Measurements from ENCODE around the gene POU3F3.

Gene POU3F3

DNA sequence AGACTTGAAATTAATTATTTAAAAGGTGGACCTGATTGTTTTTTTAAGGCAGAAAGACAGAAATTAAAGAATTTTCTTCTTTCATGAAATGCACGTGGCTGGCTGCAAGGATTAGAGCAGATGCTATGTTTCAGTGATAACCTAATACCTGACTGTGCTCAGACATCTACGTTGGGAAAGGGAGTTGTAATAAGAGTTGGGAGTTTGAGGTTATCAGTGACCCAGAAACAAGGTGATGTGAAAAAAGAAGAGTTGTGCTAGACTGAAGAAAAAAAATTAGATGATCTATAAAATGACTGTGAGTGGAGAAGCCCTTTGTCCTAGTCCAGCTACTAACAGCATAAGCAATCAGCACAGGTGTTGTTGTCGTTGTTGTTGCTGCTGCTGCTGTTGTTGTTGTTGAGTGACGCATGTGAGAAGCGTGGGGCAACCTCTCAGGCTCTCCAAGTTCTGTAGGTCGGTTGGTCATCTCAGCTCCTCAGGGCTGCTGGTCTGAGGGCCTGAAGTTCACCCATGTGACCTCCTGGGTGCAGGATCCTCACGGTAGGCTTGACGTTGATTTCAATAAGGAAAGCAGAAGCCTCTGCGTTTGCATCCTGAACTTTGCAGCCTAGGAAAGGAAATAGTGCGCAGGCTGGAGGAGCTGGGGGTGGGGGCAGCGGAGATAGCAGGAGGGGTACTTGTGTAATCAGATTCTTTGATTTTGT lies 7.6 kb downstream of the POU3F3 start:
- no peak for DNase-seq (ENCODE audit: low read depth in 2 of 2)

DNA sequence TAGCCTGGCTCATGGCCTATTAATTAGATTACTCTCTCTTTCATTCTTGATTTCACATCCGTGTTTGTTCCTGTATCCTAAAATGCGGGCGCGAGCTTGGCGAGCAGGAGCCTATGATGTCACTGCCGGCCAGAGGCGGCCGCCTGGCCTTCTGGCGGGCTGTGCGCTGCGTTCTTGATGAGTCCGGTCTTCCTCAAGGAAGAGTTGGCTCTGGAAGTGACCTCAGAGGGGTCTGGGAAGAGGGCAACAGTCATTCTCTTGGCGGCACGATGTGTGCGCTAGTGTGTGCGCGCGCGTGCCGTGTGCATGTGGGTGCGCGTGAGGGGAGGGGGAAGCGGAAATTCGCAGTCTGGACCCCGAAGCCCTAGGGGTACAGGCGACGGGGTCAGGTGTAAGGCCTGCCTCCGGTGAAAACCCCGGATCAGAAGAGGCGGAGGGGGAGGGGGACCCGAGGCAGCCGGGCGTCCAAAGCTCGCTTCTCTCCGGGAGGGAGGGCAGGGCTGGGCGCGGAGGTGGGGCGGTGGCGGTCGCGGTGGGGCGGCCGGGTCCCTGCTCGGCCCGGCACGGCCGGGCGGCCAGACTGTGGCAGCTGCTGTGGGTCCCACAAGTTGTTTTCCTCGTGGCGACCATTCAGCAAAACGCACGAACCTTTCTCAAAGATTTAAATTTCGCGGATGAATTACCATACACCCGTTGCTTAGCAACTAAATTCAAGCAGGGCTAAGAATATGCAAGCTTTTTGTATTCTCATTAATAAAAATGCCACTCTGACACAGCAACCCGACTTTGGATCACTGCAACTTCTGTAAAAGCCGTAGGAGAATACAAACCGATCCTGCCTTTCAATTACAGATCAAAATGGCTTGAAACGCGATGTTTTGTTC lies 8.4 kb downstream of the POU3F3 start:
- no peak for DNase-seq (ENCODE audit: low read depth in 2 of 2)

GRCh38 chr2:104863146-104863467 lies 9.2 kb downstream of the POU3F3 start:
- DNase-seq (ENCODE audit: low read depth in 2 of 2), result no peak

DNA sequence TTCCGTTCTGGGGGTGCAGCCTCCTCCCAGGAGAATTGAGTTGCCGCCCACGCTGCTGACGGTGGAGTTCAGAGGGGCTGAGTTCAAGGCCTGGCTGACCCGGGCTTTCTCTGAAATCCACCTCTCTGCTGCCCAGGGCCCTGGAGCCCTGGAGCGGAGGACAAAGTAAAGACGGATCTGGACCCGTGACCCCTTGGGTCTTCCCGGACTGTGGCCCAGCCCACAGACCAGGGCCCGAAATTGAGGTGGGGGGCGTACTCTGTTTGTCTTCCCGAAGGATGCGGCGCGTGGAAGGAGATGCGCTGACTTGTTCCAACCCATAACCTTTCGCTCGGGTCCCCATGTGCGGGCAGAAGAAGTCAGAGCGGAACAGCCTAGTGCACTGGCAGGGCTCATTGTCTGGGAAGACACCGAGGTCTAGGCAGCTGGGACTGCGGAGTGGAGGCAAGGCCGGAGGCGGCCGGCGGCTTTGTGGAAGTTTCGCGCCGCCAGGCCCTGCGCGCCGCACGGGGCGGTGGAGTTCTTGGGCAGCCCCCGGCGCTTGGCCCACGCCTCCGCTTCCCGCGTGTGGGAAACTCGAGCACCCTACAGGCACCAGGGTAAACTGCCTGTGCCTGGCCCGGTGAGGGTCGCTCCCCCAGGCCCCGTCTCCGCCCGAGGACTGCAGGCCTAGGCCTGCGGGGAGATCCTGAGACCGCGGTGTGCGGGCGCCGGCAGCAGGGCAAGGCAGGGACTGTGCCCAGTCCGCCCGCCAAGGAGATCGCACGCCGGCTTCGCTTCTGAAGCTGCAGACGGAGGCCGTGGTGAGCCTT lies 9.8 kb downstream of the POU3F3 start:
- DNase-seq (ENCODE audit: low read depth in 2 of 2), result no peak

DNA sequence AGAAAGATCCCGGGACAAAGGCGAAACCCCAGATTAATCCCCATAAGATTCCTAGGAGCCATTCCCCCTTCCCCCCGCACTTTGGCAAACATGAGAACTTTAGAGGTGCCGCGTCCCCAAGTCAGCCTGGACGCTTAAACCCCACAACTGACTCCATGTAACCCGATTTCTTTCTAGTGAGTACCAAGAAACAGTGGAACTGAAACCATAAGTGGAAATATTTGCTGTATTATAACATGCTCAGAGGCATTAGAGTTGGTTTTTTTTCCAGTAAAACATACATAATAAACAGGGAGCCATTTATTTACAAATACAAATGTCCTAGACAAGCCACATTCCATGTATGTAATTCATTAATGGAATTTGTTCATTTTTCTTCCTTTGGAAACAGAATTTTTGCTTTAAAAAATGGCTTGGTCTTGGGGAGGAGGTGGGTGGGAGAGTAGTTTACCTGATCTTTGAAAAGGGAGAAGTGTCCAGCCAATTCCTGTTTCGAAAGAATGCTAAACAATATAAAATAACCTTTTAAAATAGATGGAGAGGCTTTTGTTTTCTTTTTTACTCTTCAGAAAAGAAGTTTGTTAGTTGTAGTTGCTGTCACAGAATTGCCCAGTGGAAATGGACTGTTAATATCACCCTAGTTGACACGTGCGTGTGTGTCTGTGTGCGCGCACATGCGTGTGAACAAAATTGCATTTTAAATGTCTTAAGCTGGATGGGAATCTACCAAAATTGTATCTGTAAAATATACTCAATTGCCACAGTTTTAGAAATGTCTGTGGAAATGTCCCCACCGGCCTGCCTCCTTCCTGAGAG lies 10.6 kb downstream of the POU3F3 start:
- no peak for DNase-seq (ENCODE audit: low read depth in 2 of 2)

GRCh38 chr2:104865096-104865470 lies 11.2 kb downstream of the POU3F3 start:
- no peak for DNase-seq (ENCODE audit: low read depth in 2 of 2)

- DNase-seq (ENCODE audit: low read depth in 2 of 2), result no peak
These were observed 12.4 kb downstream of the POU3F3 start for GRCh38 chr2:104866122-104866864.

- DNase-seq (ENCODE audit: low read depth in 2 of 2), result no peak
These were observed 13.2 kb downstream of the POU3F3 start for GRCh38 chr2:104866883-104867812.

DNA sequence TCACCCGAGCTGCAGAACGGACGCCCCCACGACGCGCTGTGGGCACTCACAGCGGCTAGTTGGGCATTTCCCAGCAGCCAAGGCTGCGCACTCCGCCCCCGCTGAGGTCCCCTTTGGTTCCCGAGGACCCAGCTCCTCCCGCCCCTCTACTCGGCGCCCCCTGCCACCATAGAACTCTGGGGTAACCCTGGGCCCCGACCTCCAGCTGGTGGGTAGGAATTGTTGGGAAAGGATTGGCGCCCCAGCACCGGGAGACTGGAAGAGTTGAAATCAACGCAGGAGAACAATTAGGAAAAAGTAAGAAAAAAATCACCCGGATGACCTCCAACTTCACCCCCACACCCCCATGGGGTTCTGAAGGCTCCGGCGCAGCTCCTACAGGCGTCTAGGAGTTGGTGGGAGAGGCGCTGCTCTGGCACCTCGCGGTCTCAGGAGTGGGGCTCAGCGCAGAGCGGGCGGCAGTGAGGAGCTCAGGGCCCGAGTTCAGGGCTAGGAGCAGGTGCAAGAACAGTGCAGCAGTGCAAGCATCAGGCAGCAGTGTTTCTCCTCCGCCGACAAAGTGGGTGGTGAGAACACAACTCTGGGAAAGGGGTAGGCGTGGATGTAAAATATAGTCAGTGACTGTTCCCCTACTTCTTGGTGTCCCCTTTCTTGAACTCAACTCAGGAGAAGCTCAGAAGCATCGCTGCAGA lies 14.0 kb downstream of the POU3F3 start:
- DNase-seq (ENCODE audit: low read depth in 2 of 2), result no peak

- DNase-seq (ENCODE audit: low read depth in 2 of 2), result no peak
These were observed 14.6 kb downstream of the POU3F3 start for GRCh38 chr2:104868505-104868866.

GRCh38 chr2:104870100-104870975 lies 16.4 kb downstream of the POU3F3 start:
- DNase-seq (ENCODE audit: low read depth in 2 of 2), result no peak

DNA sequence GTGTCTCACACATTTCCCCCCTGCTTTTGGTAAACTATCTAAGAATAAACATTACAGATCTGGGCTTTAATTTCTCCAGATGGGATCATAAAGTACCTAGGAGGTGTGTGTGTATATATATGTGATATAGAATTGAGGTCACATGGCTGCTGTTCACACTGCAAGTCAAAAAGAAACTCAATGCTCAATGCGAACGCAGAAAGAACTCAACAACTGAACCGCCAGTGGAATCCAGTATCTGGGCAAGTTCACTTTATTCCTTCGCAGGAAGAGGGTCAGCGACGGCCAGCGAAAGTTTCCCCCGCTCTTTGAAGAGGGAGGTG lies 17.7 kb downstream of the POU3F3 start:
- no peak for DNase-seq (ENCODE audit: low read depth in 2 of 2)

- DNase-seq (ENCODE audit: low read depth in 2 of 2), result no peak
These were observed 18.3 kb downstream of the POU3F3 start for GRCh38 chr2:104871972-104872865.

DNA sequence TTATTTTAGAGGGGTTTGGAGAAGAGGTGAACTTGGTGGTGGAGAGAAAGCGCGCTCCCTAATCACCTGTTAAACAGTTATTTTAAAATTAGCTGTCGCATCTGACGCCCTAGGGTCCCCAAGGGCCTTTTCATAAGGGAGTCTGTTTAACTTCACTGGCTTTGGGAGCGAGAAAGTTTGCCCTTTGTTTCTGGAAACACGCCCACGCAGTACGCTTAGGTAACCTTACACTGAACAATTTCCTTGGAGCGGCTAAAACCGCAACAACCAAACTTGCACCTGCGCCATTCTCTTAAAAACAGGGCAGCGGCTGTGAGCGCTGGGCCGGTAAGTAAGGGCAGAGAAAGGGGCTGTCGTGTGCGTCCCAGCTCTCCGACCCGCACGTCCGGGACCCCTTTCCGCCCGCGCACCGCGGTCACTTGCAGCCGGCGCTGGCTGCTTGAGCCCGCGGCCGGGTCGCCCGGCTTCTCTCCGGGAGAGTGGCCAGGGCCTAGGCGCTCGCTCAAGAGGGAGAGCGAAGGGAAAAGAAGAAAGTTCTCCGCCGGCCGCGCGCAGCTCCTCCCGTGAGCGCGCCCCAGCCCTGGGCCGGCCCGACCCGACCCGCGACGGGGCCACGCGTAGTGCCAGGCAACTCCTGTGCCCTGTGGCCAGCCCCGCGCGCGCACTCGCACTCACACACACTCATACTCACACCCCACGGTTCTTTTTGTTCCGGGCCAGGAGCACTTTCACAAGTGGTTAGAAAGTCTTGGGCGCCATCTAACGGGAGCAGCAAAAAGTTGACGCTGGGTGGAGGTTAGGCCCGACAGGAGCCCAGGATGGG lies 19.2 kb downstream of the POU3F3 start:
- DNase-seq (ENCODE audit: low read depth in 2 of 2), result peak; percentile 27 to 37

DNA sequence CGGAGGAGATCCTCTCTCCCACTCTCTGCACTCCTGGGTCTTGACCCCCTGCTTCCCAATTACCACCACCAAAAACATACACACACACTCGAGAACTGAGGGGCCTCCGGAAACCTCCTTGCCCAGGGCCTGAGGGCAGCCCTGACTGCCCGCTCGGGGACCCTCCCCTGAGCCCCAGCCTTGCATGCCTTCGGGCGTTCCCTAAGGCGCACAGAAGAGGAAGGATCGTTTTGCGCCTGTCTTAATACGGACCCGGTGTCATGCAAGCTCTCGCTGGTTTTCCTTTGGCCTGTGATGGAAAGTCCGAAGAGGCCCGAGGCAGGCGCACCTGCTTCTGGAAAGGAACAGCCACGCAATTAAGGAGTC lies 19.8 kb downstream of the POU3F3 start:
- no peak for DNase-seq (ENCODE audit: low read depth in 2 of 2)

GRCh38 chr2:104874230-104874629 lies 20.3 kb downstream of the POU3F3 start:
- no peak for DNase-seq (ENCODE audit: low read depth in 2 of 2)

- no peak for DNase-seq (ENCODE audit: low read depth in 2 of 2)
These were observed 21.3 kb downstream of the POU3F3 start for GRCh38 chr2:104875262-104875661.

All from fibroblast of skin of left quadriceps (primary cell).